IMR-90 (cell line): Measurements from ENCODE around the gene NTM. TPM values are rescaled to one million over a fixed set of nuclear protein-coding genes. Genes with fewer than 3 reads are reported as not detected.

Source experiments
- ATAC-seq: fragments of 200-7000 bp; cut with Tn5 transposase; 2 replicates; pipeline ENCODE4 v1.9.1; 2020; ENCODE audit warnings: low read depth, mild to moderate bottlenecking, moderate library complexity
- BruUV-seq: library from RNA; stranded (reverse); fragments of 400-500 nt; replicated peaks from 2 replicates; lab custom pipeline; 2021; lab: Mats Ljungman, UMichigan
- CTCF ChIA-PET: fragments of 300-600 bp; formaldehyde crosslinking; extraction: SDS; loops from one replicate; lab custom pipeline; 2021; ENCODE audit warnings: antibody characterized with exemption; lab: Yijun Ruan, JAX
- POLR2A ChIA-PET: fragments of 300-600 bp; sonication (Branson Sonifier 250); formaldehyde crosslinking; loops from one replicate; lab custom pipeline; 2022; ENCODE audit warnings: antibody characterized with exemption; ENCODE audit not compliant: unreplicated experiment; lab: Charles Lee
- DNase-seq: peaks from one replicate; pipeline ENCODE4 v3.0.0; 2013
- H2AFZ ChIP-seq: replicated peaks from 2 replicates; pipeline ENCODE3; 2013; ENCODE audit warnings: low read length, mild to moderate bottlenecking; ENCODE audit not compliant: poor library complexity
- H2AK5ac ChIP-seq: 2 replicates; pipeline ENCODE4 v1.6.1; 2013; ENCODE audit warnings: low read depth, low read length, inconsistent platforms
- H2AK9ac ChIP-seq: replicated peaks from 2 replicates; pipeline ENCODE3; 2013; ENCODE audit warnings: mild to moderate bottlenecking, low read depth, low read length, moderate library complexity; ENCODE audit not compliant: poor library complexity
- H2BK120ac ChIP-seq: 2 replicates; pipeline ENCODE4 v1.6.1; 2013; ENCODE audit warnings: low read depth, low read length, inconsistent platforms
- H2BK15ac ChIP-seq: 3 replicates; pipeline ENCODE4 v1.6.1; 2013; ENCODE audit warnings: low read depth, low read length, inconsistent platforms
- H2BK20ac ChIP-seq: 2 replicates; pipeline ENCODE4 v1.6.1; 2013; ENCODE audit warnings: low read depth, mild to moderate bottlenecking, inconsistent platforms, low read length, moderate library complexity
- H2BK5ac ChIP-seq: 2 replicates; pipeline ENCODE4 v1.6.1; 2013; ENCODE audit warnings: mild to moderate bottlenecking, low read depth, low read length, inconsistent platforms; ENCODE audit not compliant: poor library complexity, severe bottlenecking
- H3K14ac ChIP-seq: replicated peaks from 2 replicates; pipeline ENCODE4 v1.6.1; 2013; ENCODE audit warnings: low read depth, low read length, inconsistent platforms
- H3K18ac ChIP-seq: 2 replicates; pipeline ENCODE4 v1.6.1; 2013; ENCODE audit warnings: low read depth, low read length, control low read depth
- H3K23ac ChIP-seq: 2 replicates; pipeline ENCODE4 v1.6.1; 2013; ENCODE audit warnings: low read depth, low read length, inconsistent platforms
- H3K27ac ChIP-seq: 2 replicates; pipeline ENCODE4 v1.5.1; 2013; ENCODE audit warnings: mild to moderate bottlenecking, control low read depth, low read length; ENCODE audit not compliant: insufficient read depth
- H3K27me3 ChIP-seq: 2 replicates; pipeline ENCODE4 v1.6.1; 2013; ENCODE audit warnings: low read length; ENCODE audit not compliant: control insufficient read depth, insufficient read depth
- H3K36me3 ChIP-seq: 2 replicates; pipeline ENCODE4 v1.6.1; 2013; ENCODE audit warnings: low read length, mixed read lengths; ENCODE audit not compliant: control insufficient read depth, insufficient read depth
- H3K4ac ChIP-seq: 2 replicates; pipeline ENCODE4 v1.6.1; 2013; ENCODE audit warnings: low read depth, low read length, inconsistent platforms
- H3K4me1 ChIP-seq: 2 replicates; pipeline ENCODE4 v1.6.1; 2013; ENCODE audit warnings: low read length, mixed read lengths; ENCODE audit not compliant: control insufficient read depth, insufficient read depth
- H3K4me2 ChIP-seq: 2 replicates; pipeline ENCODE4 v1.6.1; 2013; ENCODE audit warnings: low read depth, mild to moderate bottlenecking, control low read depth, low read length, moderate library complexity
- H3K4me3 ChIP-seq: 2 replicates; pipeline ENCODE4 v1.5.1; 2013; ENCODE audit warnings: low read depth, mild to moderate bottlenecking, control low read depth, low read length, moderate library complexity; ENCODE audit not compliant: insufficient read depth
- H3K56ac ChIP-seq: 2 replicates; pipeline ENCODE4 v1.6.1; 2013; ENCODE audit warnings: low read length, inconsistent platforms; ENCODE audit not compliant: insufficient read depth; ENCODE audit errors: extremely low read depth
- H3K79me1 ChIP-seq, 2 experiments: 2 replicates each; pipeline ENCODE4 v1.6.1; 2013; ENCODE audit warnings: low read length in 2 of 2, inconsistent platforms in 1 of 2, low read depth in 1 of 2
- H3K9ac ChIP-seq: 2 replicates; pipeline ENCODE4 v1.6.1; 2013; ENCODE audit warnings: low read depth, low read length, control low read depth
- H3K9me1 ChIP-seq: 2 replicates; pipeline ENCODE4 v1.6.1; 2013; ENCODE audit warnings: low read length, inconsistent platforms; ENCODE audit not compliant: insufficient read depth
- H3K9me3 ChIP-seq: 2 replicates; pipeline ENCODE4 v1.6.1; 2013; ENCODE audit warnings: low read length; ENCODE audit not compliant: control insufficient read depth, insufficient read depth
- H4K20me1 ChIP-seq: 2 replicates; pipeline ENCODE4 v1.6.1; 2013; ENCODE audit warnings: low read length, inconsistent platforms; ENCODE audit not compliant: insufficient read depth
- H4K5ac ChIP-seq: 2 replicates; pipeline ENCODE4 v1.6.1; 2013; ENCODE audit warnings: mild to moderate bottlenecking, low read depth, low read length, control low read depth
- H4K8ac ChIP-seq, 2 experiments: 2 replicates each; pipeline ENCODE4 v1.6.1; 2013; ENCODE audit warnings: low read depth in 2 of 2, low read length in 2 of 2, control low read depth in 1 of 2, inconsistent platforms in 1 of 2
- H4K91ac ChIP-seq: 2 replicates; pipeline ENCODE4 v1.6.1; 2013; ENCODE audit warnings: low read depth, low read length, inconsistent platforms; ENCODE audit not compliant: insufficient read depth
- CEBPB ChIP-seq: IDR thresholded peaks from 2 replicates; pipeline ENCODE4 v1.6.1; 2012; ENCODE audit warnings: low read depth, low read length, improper control_type of control experiment
- FOS ChIP-seq: fragments of 150-350 bp; IDR thresholded peaks from 2 replicates; pipeline ENCODE4 v1.6.1; 2016; ENCODE audit warnings: low read depth, low read length
- MAFK ChIP-seq: IDR thresholded peaks from 2 replicates; pipeline ENCODE4 v1.6.1; 2012; ENCODE audit warnings: low read depth, low read length, improper control_type of control experiment
- WGBS, 2 experiments: methylation state at CpG; one replicate each; pipeline versions ENCODE4 v1.1.5 to v1.1.7; 2013; ENCODE audit warnings: missing lambda C conversion rate in 2 of 2; ENCODE audit not compliant: insufficient read length in 1 of 2; ENCODE audit errors: extremely low coverage in 2 of 2; 5-methylcytosine and 5-hydroxymethylcytosine counted together
- dilution Hi-C: fragments of 300-500 bp; cut with HindIII; formaldehyde crosslinking; loops from one replicate; pipeline ENCODE4 v1.14.3; 2018; ENCODE audit warnings: low sequenced_read_pairs; ENCODE audit not compliant: unreplicated experiment
- in situ Hi-C: fragments of 300-500 bp; cut with MboI; formaldehyde crosslinking; loops from 3 replicates; pipeline ENCODE4 v1.14.3; 2019; ENCODE audit warnings: low sequenced_read_pairs, inconsistent platforms, mixed read lengths
- intact Hi-C: fragments of 100-400 bp; cut with micrococcal nuclease; formaldehyde crosslinking; loops from 2 replicates; pipeline ENCODE4 v1.10.0; 2022
- polyA plus RNA-seq, 3 experiments: library from polyadenylated mRNA; depleted of rRNA; stranded (reverse); fragments of >200 nt; gene quantifications; 2 replicates each; pipeline ENCODE4 v1.2.3, GENCODE V29; 2012; ENCODE audit warnings: low replicate concordance in 1 of 3
- total RNA-seq: library from RNA; depleted of rRNA; stranded (reverse); fragments of >200 nt; gene quantifications from 2 replicates; pipeline ENCODE4 v1.2.3, GENCODE V29; 2012

The NTM gene
- total and polyA plus RNA-seq, 2 of the 4 experiments (the other 2 are of a cell fraction), result 19.5 to 25.5 TPM

DNA sequence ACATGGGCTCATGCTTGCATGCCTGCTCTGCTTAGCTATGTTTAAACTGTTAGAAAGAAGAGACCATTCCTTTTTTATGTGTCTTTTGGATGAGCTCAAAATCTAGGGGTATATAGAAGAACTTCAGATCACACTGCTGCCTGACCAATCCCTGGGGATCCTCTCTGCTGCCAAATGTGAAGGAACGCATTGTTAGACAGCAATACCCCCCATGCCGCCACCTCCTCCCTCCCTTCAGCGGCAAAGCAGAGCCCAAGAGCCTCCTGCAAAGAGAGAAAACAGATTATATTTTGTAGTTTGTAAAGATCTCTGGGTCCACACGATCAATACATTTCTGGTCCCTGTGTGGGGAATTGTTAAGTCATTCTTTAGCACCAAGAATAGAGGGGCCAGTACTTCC, 677.6 kb downstream of the NTM start:
- no peak overlapping the region for H3K4me3 ChIP-seq
- no peak overlapping the region for H2BK5ac ChIP-seq
- no peak overlapping the region for H3K18ac ChIP-seq
- H4K20me1 ChIP-seq, result no peaks in the 10 kb centered on the region
- no peak overlapping the region for H3K9ac ChIP-seq
- H2AK9ac ChIP-seq, result no peak overlapping the region
- peak overlapping the region; percentile 32; the same call in 1 of the 2 replicates for H4K91ac ChIP-seq
- peak overlapping the region; percentile 56; the same call in 1 of the 2 replicates for H3K23ac ChIP-seq
- POLR2A ChIA-PET, result interaction anchor here (0.6 to 1.2 kb wide), 2 partner anchors 8 to 307 kb away, joined by 3 to 9 read pairs; no protein-coding TSS in a partner anchor
- H3K4me1 ChIP-seq, result peaks cover 19% of the 10 kb centered on the region
- no peak overlapping the region for H3K27ac ChIP-seq
- H3K79me1 ChIP-seq, result peaks cover 5 to 48% of the 10 kb centered on the region in 2 experiments; a peak in 3 of 4 replicates
- no peak overlapping the region for H2AFZ ChIP-seq
- H2BK120ac ChIP-seq, result peak overlapping the region; percentile 52; the same call in 1 of the 2 replicates
- 0 out of 2 replicates have a peak overlapping the region, but pooled peaks have one; percentile 46 for H2BK20ac ChIP-seq
- dilution Hi-C loops, result no loop called here
- peak overlapping the region; percentile 82; the same call in 1 of the 2 replicates for H2AK5ac ChIP-seq
- no peak overlapping the region for H3K56ac ChIP-seq
- H3K4ac ChIP-seq, result peak overlapping the region; percentile 32; the same call in 1 of the 2 replicates
- intact Hi-C loops, result no loop called here
- DNase-seq, result no peak
- peaks cover 16% of the 10 kb centered on the region for H3K9me1 ChIP-seq
- in situ Hi-C loops, result no loop called here
- BruUV-seq, result no TSS peak
- H3K9me3 ChIP-seq, result no peaks in the 10 kb centered on the region
- H3K14ac ChIP-seq, result peak overlapping the region; percentile 44; the same call in 1 of the 2 replicates
- peak overlapping the region; percentile 4; the same call in 1 of the 2 replicates for H4K5ac ChIP-seq
- ATAC-seq, result no peak
- peak overlapping the region; percentile 64; the same call in 1 of the 3 replicates for H2BK15ac ChIP-seq
- CTCF ChIA-PET, result interaction anchor here (0.6 to 1.0 kb wide), 2 partner anchors 11 to 15 kb away, joined by 3 to 5 read pairs; no protein-coding TSS in a partner anchor
- no peaks in the 10 kb centered on the region for H3K36me3 ChIP-seq
- TF ChIP-seq CEBPB (no peak), MAFK (no peak), FOS (no peak)
- no peaks in the 10 kb centered on the region for H3K27me3 ChIP-seq
- 0 out of 4 replicates have a peak overlapping the region, but pooled peaks have one; percentile 17 to 29 for H4K8ac ChIP-seq
- H3K4me2 ChIP-seq, result no peak overlapping the region
- WGBS, 2 experiments, result no CpG with 5 or more reads among the region's 4 CpGs
